Activated gamma-delta T cell (primary cell): ENCODE data around the gene DCAF10.
"Not testable (repeated sequence)": the region's sequence is repeated elsewhere in the genome, so short reads cannot be mapped to it uniquely, and the experiment has no call there.

Source experiments
- DNase-seq: peaks from one replicate; lab custom pipeline; 2025; lab: John Stamatoyannopoulos, UW

DCAF10 gene

GRCh38 chr9:37909326-37909725 lies 108.7 kb downstream of the DCAF10 start:
- no peak for DNase-seq

- DNase-seq = not testable (repeated sequence)
Observed at GRCh38 chr9:37909836-37910235, 109.2 kb downstream of the DCAF10 start.

DNA sequence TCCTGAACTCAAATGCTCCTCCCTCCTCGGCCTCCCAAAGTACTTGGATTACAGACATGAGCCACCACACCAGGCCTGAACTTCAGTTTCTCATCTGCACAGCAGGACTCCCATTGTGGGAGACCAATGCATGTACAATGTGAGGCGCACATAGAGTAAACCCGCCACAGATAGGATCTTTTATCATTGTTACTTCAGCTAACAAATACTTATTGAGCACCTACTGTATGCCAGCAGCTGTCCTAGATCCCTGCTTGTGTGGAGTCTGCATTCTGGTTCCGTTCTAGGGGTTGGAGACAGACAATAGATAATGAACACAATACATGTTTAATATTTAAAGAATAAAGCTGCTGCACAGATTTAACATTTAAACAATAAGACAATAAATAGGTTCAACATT lies 109.7 kb downstream of the DCAF10 start:
- DNase-seq = no peak

- DNase-seq = no peak
Observed at GRCh38 chr9:37911271-37911681, 110.7 kb downstream of the DCAF10 start.

- no peak for DNase-seq
Observed at GRCh38 chr9:37913480-37914153, 113.0 kb downstream of the DCAF10 start.

GRCh38 chr9:37914154-37914551 lies 113.6 kb downstream of the DCAF10 start:
- no peak for DNase-seq

- no peak for DNase-seq
Observed at GRCh38 chr9:37914701-37915358, 114.2 kb downstream of the DCAF10 start.

- DNase-seq = no peak
Observed at GRCh38 chr9:37915911-37916470, 115.4 kb downstream of the DCAF10 start.

- DNase-seq = no peak
Observed at GRCh38 chr9:37916471-37917312, 116.1 kb downstream of the DCAF10 start.
